IMR-90 (cell line): ENCODE measurements around the gene KCNK7. TPM values are rescaled to one million over a fixed set of nuclear protein-coding genes. Genes with fewer than 3 reads are reported as not detected.

ENCODE experiments used
- ATAC-seq: fragments of 200-7000 bp; cut with Tn5 transposase; 2 replicates; pipeline ENCODE4 v1.9.1; 2020; ENCODE audit warnings: low read depth, mild to moderate bottlenecking, moderate library complexity
- BruUV-seq: library from RNA; stranded (reverse); fragments of 400-500 nt; replicated peaks from 2 replicates; lab custom pipeline; 2021; lab: Mats Ljungman, UMichigan
- CTCF ChIA-PET: fragments of 300-600 bp; formaldehyde crosslinking; extraction: SDS; loops from one replicate; lab custom pipeline; 2021; ENCODE audit warnings: antibody characterized with exemption; lab: Yijun Ruan, JAX
- POLR2A ChIA-PET: fragments of 300-600 bp; sonication (Branson Sonifier 250); formaldehyde crosslinking; loops from one replicate; lab custom pipeline; 2022; ENCODE audit warnings: antibody characterized with exemption; ENCODE audit not compliant: unreplicated experiment; lab: Charles Lee
- DNase-seq: peaks from one replicate; pipeline ENCODE4 v3.0.0; 2013
- H2AFZ ChIP-seq: replicated peaks from 2 replicates; pipeline ENCODE3; 2013; ENCODE audit warnings: low read length, mild to moderate bottlenecking; ENCODE audit not compliant: poor library complexity
- H2AK5ac ChIP-seq: 2 replicates; pipeline ENCODE4 v1.6.1; 2013; ENCODE audit warnings: low read depth, low read length, inconsistent platforms
- H2AK9ac ChIP-seq: replicated peaks from 2 replicates; pipeline ENCODE3; 2013; ENCODE audit warnings: mild to moderate bottlenecking, low read depth, low read length, moderate library complexity; ENCODE audit not compliant: poor library complexity
- H2BK120ac ChIP-seq: 2 replicates; pipeline ENCODE4 v1.6.1; 2013; ENCODE audit warnings: low read depth, low read length, inconsistent platforms
- H2BK15ac ChIP-seq: 3 replicates; pipeline ENCODE4 v1.6.1; 2013; ENCODE audit warnings: low read depth, low read length, inconsistent platforms
- H2BK20ac ChIP-seq: 2 replicates; pipeline ENCODE4 v1.6.1; 2013; ENCODE audit warnings: low read depth, mild to moderate bottlenecking, inconsistent platforms, low read length, moderate library complexity
- H2BK5ac ChIP-seq: 2 replicates; pipeline ENCODE4 v1.6.1; 2013; ENCODE audit warnings: mild to moderate bottlenecking, low read depth, low read length, inconsistent platforms; ENCODE audit not compliant: poor library complexity, severe bottlenecking
- H3K14ac ChIP-seq: replicated peaks from 2 replicates; pipeline ENCODE4 v1.6.1; 2013; ENCODE audit warnings: low read depth, low read length, inconsistent platforms
- H3K18ac ChIP-seq: 2 replicates; pipeline ENCODE4 v1.6.1; 2013; ENCODE audit warnings: low read depth, low read length, control low read depth
- H3K23ac ChIP-seq: 2 replicates; pipeline ENCODE4 v1.6.1; 2013; ENCODE audit warnings: low read depth, low read length, inconsistent platforms
- H3K27ac ChIP-seq: 2 replicates; pipeline ENCODE4 v1.5.1; 2013; ENCODE audit warnings: mild to moderate bottlenecking, control low read depth, low read length; ENCODE audit not compliant: insufficient read depth
- H3K27me3 ChIP-seq: 2 replicates; pipeline ENCODE4 v1.6.1; 2013; ENCODE audit warnings: low read length; ENCODE audit not compliant: control insufficient read depth, insufficient read depth
- H3K36me3 ChIP-seq: 2 replicates; pipeline ENCODE4 v1.6.1; 2013; ENCODE audit warnings: low read length, mixed read lengths; ENCODE audit not compliant: control insufficient read depth, insufficient read depth
- H3K4ac ChIP-seq: 2 replicates; pipeline ENCODE4 v1.6.1; 2013; ENCODE audit warnings: low read depth, low read length, inconsistent platforms
- H3K4me1 ChIP-seq: 2 replicates; pipeline ENCODE4 v1.6.1; 2013; ENCODE audit warnings: low read length, mixed read lengths; ENCODE audit not compliant: control insufficient read depth, insufficient read depth
- H3K4me2 ChIP-seq: 2 replicates; pipeline ENCODE4 v1.6.1; 2013; ENCODE audit warnings: low read depth, mild to moderate bottlenecking, control low read depth, low read length, moderate library complexity
- H3K4me3 ChIP-seq: 2 replicates; pipeline ENCODE4 v1.5.1; 2013; ENCODE audit warnings: low read depth, mild to moderate bottlenecking, control low read depth, low read length, moderate library complexity; ENCODE audit not compliant: insufficient read depth
- H3K56ac ChIP-seq: 2 replicates; pipeline ENCODE4 v1.6.1; 2013; ENCODE audit warnings: low read length, inconsistent platforms; ENCODE audit not compliant: insufficient read depth; ENCODE audit errors: extremely low read depth
- H3K79me1 ChIP-seq, 2 experiments: 2 replicates each; pipeline ENCODE4 v1.6.1; 2013; ENCODE audit warnings: low read length in 2 of 2, inconsistent platforms in 1 of 2, low read depth in 1 of 2
- H3K9ac ChIP-seq: 2 replicates; pipeline ENCODE4 v1.6.1; 2013; ENCODE audit warnings: low read depth, low read length, control low read depth
- H3K9me1 ChIP-seq: 2 replicates; pipeline ENCODE4 v1.6.1; 2013; ENCODE audit warnings: low read length, inconsistent platforms; ENCODE audit not compliant: insufficient read depth
- H3K9me3 ChIP-seq: 2 replicates; pipeline ENCODE4 v1.6.1; 2013; ENCODE audit warnings: low read length; ENCODE audit not compliant: control insufficient read depth, insufficient read depth
- H4K20me1 ChIP-seq: 2 replicates; pipeline ENCODE4 v1.6.1; 2013; ENCODE audit warnings: low read length, inconsistent platforms; ENCODE audit not compliant: insufficient read depth
- H4K5ac ChIP-seq: 2 replicates; pipeline ENCODE4 v1.6.1; 2013; ENCODE audit warnings: mild to moderate bottlenecking, low read depth, low read length, control low read depth
- H4K8ac ChIP-seq, 2 experiments: 2 replicates each; pipeline ENCODE4 v1.6.1; 2013; ENCODE audit warnings: low read depth in 2 of 2, low read length in 2 of 2, control low read depth in 1 of 2, inconsistent platforms in 1 of 2
- H4K91ac ChIP-seq: 2 replicates; pipeline ENCODE4 v1.6.1; 2013; ENCODE audit warnings: low read depth, low read length, inconsistent platforms; ENCODE audit not compliant: insufficient read depth
- CTCF ChIP-seq: conservative IDR thresholded peaks from 2 replicates; pipeline ENCODE4 v1.5.1; 2012; ENCODE audit warnings: mild to moderate bottlenecking, low read depth, low read length, improper control_type of control experiment
- MAZ ChIP-seq: IDR thresholded peaks from 2 replicates; pipeline ENCODE4 v1.6.1; 2012; ENCODE audit warnings: low read depth, mild to moderate bottlenecking, low read length, improper control_type of control experiment, moderate library complexity, borderline replicate concordance
- POLR2A ChIP-seq: IDR thresholded peaks from 2 replicates; pipeline ENCODE4 v1.6.1; 2012; ENCODE audit warnings: mild to moderate bottlenecking, low read depth, low read length
- RAD21 ChIP-seq: IDR thresholded peaks from 2 replicates; pipeline ENCODE4 v1.6.1; 2012; ENCODE audit warnings: low read length, improper control_type of control experiment
- SMC3 ChIP-seq: fragments of 150-350 bp; IDR thresholded peaks from 2 replicates; pipeline ENCODE4 v1.6.1; 2016; ENCODE audit warnings: low read depth, mild to moderate bottlenecking, antibody characterized with exemption, low read length, moderate library complexity
- WGBS, 2 experiments: methylation state at CpG; one replicate each; pipeline versions ENCODE4 v1.1.5 to v1.1.7; 2013; ENCODE audit warnings: missing lambda C conversion rate in 2 of 2; ENCODE audit not compliant: insufficient read length in 1 of 2; ENCODE audit errors: extremely low coverage in 2 of 2; 5-methylcytosine and 5-hydroxymethylcytosine counted together
- dilution Hi-C: fragments of 300-500 bp; cut with HindIII; formaldehyde crosslinking; loops from one replicate; pipeline ENCODE4 v1.14.3; 2018; ENCODE audit warnings: low sequenced_read_pairs; ENCODE audit not compliant: unreplicated experiment
- in situ Hi-C: fragments of 300-500 bp; cut with MboI; formaldehyde crosslinking; loops from 3 replicates; pipeline ENCODE4 v1.14.3; 2019; ENCODE audit warnings: low sequenced_read_pairs, inconsistent platforms, mixed read lengths
- intact Hi-C: fragments of 100-400 bp; cut with micrococcal nuclease; formaldehyde crosslinking; loops from 2 replicates; pipeline ENCODE4 v1.10.0; 2022
- polyA plus RNA-seq, 3 experiments: library from polyadenylated mRNA; depleted of rRNA; stranded (reverse); fragments of >200 nt; gene quantifications; 2 replicates each; pipeline ENCODE4 v1.2.3, GENCODE V29; 2012; ENCODE audit warnings: low replicate concordance in 1 of 3
- total RNA-seq: library from RNA; depleted of rRNA; stranded (reverse); fragments of >200 nt; gene quantifications from 2 replicates; pipeline ENCODE4 v1.2.3, GENCODE V29; 2012

KCNK7 gene
- total and polyA plus RNA-seq, 2 of the 4 experiments (the other 2 are of a cell fraction) = 0.09 TPM; not detected in 1

GRCh38 chr11:65558002-65558929 lies 37.3 kb downstream of the KCNK7 start, which contains the start of gene LTBP3:
Gene LTBP3, minus strand, starts transcription at chr11:65558359. Its CDS starts 400 bp downstream, at chr11:65557959.
- H2AK5ac ChIP-seq = peak within 1 kb of the TSS; percentile 92
- intact Hi-C loops (no loop called here), in situ Hi-C loops (no loop called here), dilution Hi-C loops (no loop called here)
- H3K4ac ChIP-seq = peak within 1 kb of the TSS; percentile 96
- H3K14ac ChIP-seq = peak within 1 kb of the TSS; percentile 91
- H2BK120ac ChIP-seq = peak within 1 kb of the TSS; percentile 75
- no TSS peak for BruUV-seq
- H3K36me3 ChIP-seq = no peaks in the 10 kb centered on the region; the same call in 1 of the 2 replicates
- H4K8ac ChIP-seq = peak within 1 kb of the TSS; percentile 91 to 97
- ATAC-seq = peak; percentile 78
- H3K4me2 ChIP-seq = peak within 1 kb of the TSS; percentile 81
- H3K9me3 ChIP-seq = no peaks in the 10 kb centered on the region
- ChIA-PET POLR2A (no interaction called here), CTCF (interaction anchor here (1.3 kb wide), 1 partner anchor 15 kb away, joined by 4 read pairs; the partner anchor contains the start of gene FAM89B)
- peak within 1 kb of the TSS; percentile 99 for H2AK9ac ChIP-seq
- H3K23ac ChIP-seq = peak within 1 kb of the TSS; percentile 49
- peaks cover 16 to 38% of the 10 kb centered on the region in 2 experiments; a peak in 3 of 4 replicates for H3K79me1 ChIP-seq
- peaks cover 25% of the 10 kb centered on the region for H3K9me1 ChIP-seq
- DNase-seq = peak; percentile 71
- peaks cover 43% of the 10 kb centered on the region for H3K4me1 ChIP-seq
- peak within 1 kb of the TSS; percentile 74 for H3K4me3 ChIP-seq
- peak within 1 kb of the TSS; percentile 72 for H2BK5ac ChIP-seq
- H4K20me1 ChIP-seq = peaks cover 12% of the 10 kb centered on the region; the same call in 1 of the 2 replicates
- 0% methylated on average over 25 of the region's 79 CpGs; no CpG with 5 or more reads in 1 of the 2 experiments for WGBS, 2 experiments
- H2AFZ ChIP-seq = peak within 1 kb of the TSS; percentile 85
- H3K9ac ChIP-seq = peak within 1 kb of the TSS; percentile 71
- TF ChIP-seq CTCF (0 out of 2 replicates have a peak, but pooled peaks have one; percentile 11), RAD21 (0 out of 2 replicates have a peak, but pooled peaks have one; percentile 10), MAZ (peak; percentile 46), POLR2A (peak; percentile 27; the same call in 1 of the 2 replicates), SMC3 (no peak)
- H3K18ac ChIP-seq = peak within 1 kb of the TSS; percentile 87
- peak within 1 kb of the TSS; percentile 99 for H4K5ac ChIP-seq
- peak within 1 kb of the TSS; percentile 47 for H2BK20ac ChIP-seq
- H3K27me3 ChIP-seq = no peaks in the 10 kb centered on the region
- H3K56ac ChIP-seq = peak within 1 kb of the TSS; percentile 63; the same call in 1 of the 2 replicates
- peak within 1 kb of the TSS; percentile 93 for H4K91ac ChIP-seq
- H2BK15ac ChIP-seq = peak within 1 kb of the TSS; percentile 75; the same call in 2 of the 3 replicates
- peak within 1 kb of the TSS; percentile 87 for H3K27ac ChIP-seq
